ENCODE measurements around the gene STS. TPM values are rescaled to one million over a fixed set of nuclear protein-coding genes. Genes with fewer than 3 reads are reported as not detected.

Gene STS
- total RNA-seq, 1 experiment from 2014 or later = 3.3 TPM

- Histone ChIP-seq H3K4me2 (ENCODE audit: low read length) (no peak overlapping the region), H3K4me1 (ENCODE audit: insufficient read depth, low read length) (no peaks in the 10 kb centered on the region), H3K36me3 (ENCODE audit: low read depth, low read length) (no peaks in the 10 kb centered on the region), H3K9ac (ENCODE audit: low read length) (no peak overlapping the region), H4K20me1 (ENCODE audit: low read length) (no peaks in the 10 kb centered on the region), H2AFZ (ENCODE audit: low read length) (no peak overlapping the region), H3K4me3 (ENCODE audit: low read length) (no peak overlapping the region), H3K79me2 (ENCODE audit: low read length) (no peaks in the 10 kb centered on the region), H3K9me3 (ENCODE audit: low read length) (no peaks in the 10 kb centered on the region), H3F3A (ENCODE audit: low read length, unreplicated experiment) (no peaks in the 10 kb centered on the region), H3K27ac (ENCODE audit: low read length) (no peak overlapping the region), H3K9me2 (replicated peaks; ENCODE audit: low read length) (no peaks in the 10 kb centered on the region), H3K27me3 (ENCODE audit: low read length) (no peaks in the 10 kb centered on the region)
- no peak for TF ChIP-seq EZH2phosphoT487 (IDR thresholded peaks at IDR 0.05; ENCODE audit: borderline replicate concordance, low read length)
- no peak for TF ChIP-seq EZH2 (IDR thresholded peaks at IDR 0.05; ENCODE audit: low read length, unreplicated experiment)
- no peak for TF ChIP-seq CTCF (conservative IDR thresholded peaks at IDR 0.05; ENCODE audit: low read depth, low read length)
- intact Hi-C loops (cut with micrococcal nuclease) = loop anchor here (10.0 kb wide), 1 partner anchor 390 kb away; no protein-coding TSS in a partner anchor
- ATAC-seq (no peak), DNase-seq (no peak)
- no TSS peak for BruUV-seq (replicated peaks)
- ChIA-PET POLR2A (ENCODE audit: unreplicated experiment) (no interaction called here), CTCF (no interaction called here)
Observed at GRCh38 chrX:7194606-7195005, 47.1 kb downstream of the STS start.

Small RNA genes lying within 50 kb of the gene (microRNA-seq; reads per million reads assigned to microRNA genes)
- not detected for gene MIR4767 (ENCODE audit: unreplicated experiment)

Other genes starting within 250 kb of the STS start
- 7.6 and 7.8 TPM in 2 replicates for gene PUDP, start 441 bp downstream of the STS start, total RNA-seq (2014; rRNA removed)